Stimulated activated CD8-positive, alpha-beta memory T cell treated with anti-CD3 and anti-CD28 coated beads, Interleukin-15, amount 100 ng/mL, for 48 hours (primary cell): ENCODE results near the gene NTSR1.

Experiments used
- DNase-seq, 2 donors: peaks; one replicate each; pipeline ENCODE4 v3.0.0-alpha.2; 2020; ENCODE audit warnings: low read depth in 2 of 2

The NTSR1 gene

GRCh38 chr20:62755817-62756724 is 47.4 kb downstream of the NTSR1 start:
- DNase-seq: no peak

- DNase-seq: no peak
These were observed 49.7 kb downstream of the NTSR1 start for GRCh38 chr20:62758226-62758912.

- no peak for DNase-seq
These were observed 51.4 kb downstream of the NTSR1 start for GRCh38 chr20:62759981-62760431.

- DNase-seq: no peak
These were observed 51.8 kb downstream of the NTSR1 start for GRCh38 chr20:62760471-62760855.

- DNase-seq: no peak
These were observed 52.5 kb downstream of the NTSR1 start for GRCh38 chr20:62760856-62761758.

GRCh38 chr20:62761759-62762131 is 53.1 kb downstream of the NTSR1 start:
- no peak for DNase-seq

GRCh38 chr20:62762376-62762775 is 53.7 kb downstream of the NTSR1 start:
- no peak for DNase-seq

- DNase-seq: no peak
These were observed 54.2 kb downstream of the NTSR1 start for GRCh38 chr20:62762801-62763368.

GRCh38 chr20:62763404-62763803 is 54.8 kb downstream of the NTSR1 start:
- DNase-seq: no peak

- DNase-seq: no peak
These were observed 55.7 kb downstream of the NTSR1 start for GRCh38 chr20:62764156-62764935.

- no peak for DNase-seq
These were observed 56.4 kb downstream of the NTSR1 start for GRCh38 chr20:62765021-62765420.

GRCh38 chr20:62765432-62766070 is 56.9 kb downstream of the NTSR1 start:
- no peak for DNase-seq

GRCh38 chr20:62766071-62766450 is 57.4 kb downstream of the NTSR1 start:
- DNase-seq: no peak

- DNase-seq: no peak
These were observed 58.1 kb downstream of the NTSR1 start for GRCh38 chr20:62766716-62767115.

- no peak for DNase-seq
These were observed 59.6 kb downstream of the NTSR1 start for GRCh38 chr20:62768234-62768546.

GRCh38 chr20:62768551-62769287 is 60.1 kb downstream of the NTSR1 start:
- no peak for DNase-seq

GRCh38 chr20:62769346-62770071 is 60.9 kb downstream of the NTSR1 start:
- DNase-seq: no peak

GRCh38 chr20:62770111-62770910 is 61.7 kb downstream of the NTSR1 start:
- DNase-seq: no peak
